MM.1S (cell line): ENCODE data around the gene L3MBTL4.

Source experiments
- CTCF ChIP-seq: fragments of 300-600 bp; sonication (generic); IDR thresholded peaks from 2 replicates; pipeline ENCODE4 v1.5.1; 2016; ENCODE audit warnings: antibody characterized with exemption, low read length, mixed read lengths
- EZH2 ChIP-seq: fragments of 300-600 bp; sonication (generic); optimal IDR thresholded peaks from 2 replicates; pipeline ENCODE3; 2017; ENCODE audit warnings: low read depth, mild to moderate bottlenecking, antibody characterized with exemption, low read length, mixed read lengths
- EZH2phosphoT487 ChIP-seq: fragments of 300-600 bp; sonication (generic); IDR thresholded peaks from 2 replicates; pipeline ENCODE4 v1.6.1; 2018; ENCODE audit warnings: antibody characterized with exemption, low read length

GRCh38 chr18:5967666-5968065 is 447.0 kb downstream of the L3MBTL4 start:
- TF ChIP-seq EZH2phosphoT487, result no peak
- no peak for TF ChIP-seq CTCF
- TF ChIP-seq EZH2, result no peak
